Liver (tissue), 3 donors: Measurements from ENCODE around the gene SIDT2.

Experiments
- ATF3 ChIP-seq: IDR thresholded peaks from 2 replicates; pipeline ENCODE4 v1.6.1; 2016; ENCODE audit warnings: antibody characterized with exemption
- CTCF ChIP-seq: fragments of 150-350 bp; IDR thresholded peaks from 2 replicates; pipeline ENCODE4 v1.5.1; 2017; ENCODE audit warnings: improper control_type of control experiment, low read depth, low read length; ENCODE audit not compliant: missing input control
- GABPA ChIP-seq, 2 donors: IDR thresholded peaks in 1 of 2; conservative IDR thresholded peaks in 1 of 2; 2 replicates each; pipeline ENCODE4 v1.6.1; 2016; ENCODE audit warnings: antibody characterized with exemption in 2 of 2, mild to moderate bottlenecking in 1 of 2, moderate library complexity in 1 of 2
- JUND ChIP-seq, 2 donors: IDR thresholded peaks; 2 replicates each; pipeline ENCODE4 v1.6.1; 2016; ENCODE audit warnings: antibody characterized with exemption in 2 of 2
- MAX ChIP-seq: IDR thresholded peaks from 2 replicates; pipeline ENCODE4 v1.6.1; 2016; ENCODE audit warnings: antibody characterized with exemption
- NR2F2 ChIP-seq: IDR thresholded peaks from 2 replicates; pipeline ENCODE4 v1.6.1; 2016; ENCODE audit warnings: antibody characterized with exemption
- RAD21 ChIP-seq, 2 donors: IDR thresholded peaks; 2 replicates each; pipeline ENCODE4 v1.6.1; 2016; ENCODE audit warnings: antibody characterized with exemption in 2 of 2, mild to moderate bottlenecking in 2 of 2
- REST ChIP-seq: IDR thresholded peaks from 2 replicates; pipeline ENCODE4 v1.6.1; 2016; ENCODE audit warnings: antibody characterized with exemption, mild to moderate bottlenecking
- SP1 ChIP-seq: IDR thresholded peaks from 2 replicates; pipeline ENCODE4 v1.6.1; 2018; ENCODE audit warnings: antibody characterized with exemption, mild to moderate bottlenecking
- TAF1 ChIP-seq: conservative IDR thresholded peaks from 2 replicates; pipeline ENCODE4 v1.6.1; 2016; ENCODE audit warnings: antibody characterized with exemption, mild to moderate bottlenecking
- ZBTB33 ChIP-seq: IDR thresholded peaks from 2 replicates; pipeline ENCODE4 v1.6.1; 2016; ENCODE audit warnings: antibody characterized with exemption
- donor health status: healthy.
- donor health status: healthy.

GRCh38 chr11:117214404-117215110, 36.0 kb downstream of the SIDT2 start:
- no peak for TF ChIP-seq CTCF
- TF ChIP-seq MAX = no peak
- TF ChIP-seq SP1 = no peak
- no peak for TF ChIP-seq REST
- TF ChIP-seq NR2F2 = no peak
- TF ChIP-seq JUND (IDR thresholded peaks at IDR 0.05) = no peak
- TF ChIP-seq ZBTB33 = no peak
- TF ChIP-seq ATF3 = no peak
- no peak for TF ChIP-seq TAF1
- no peak for TF ChIP-seq RAD21 (IDR thresholded peaks at IDR 0.05)
- TF ChIP-seq GABPA (IDR thresholded peaks at IDR 0.05 in 1 of 2, conservative IDR thresholded peaks at IDR 0.05 in 1 of 2) = no peak
